Cardiac muscle cell (in vitro differentiated cells and primary cell): Measurements from ENCODE around the gene CBY1. TPM values are rescaled to one million over a fixed set of nuclear protein-coding genes. Genes with fewer than 3 reads are reported as not detected.
"Not testable (repeated sequence)": the region's sequence is repeated elsewhere in the genome, so short reads cannot be mapped to it uniquely, and the experiment has no call there.

Source experiments
- DNase-seq, 2 donors: peaks; one replicate each; pipeline versions ENCODE4 v3.0.0 to v3.0.0-alpha.2; 2010 to 2017; ENCODE audit warnings: low read depth in 1 of 2, low spot score in 1 of 2
- H3K27ac ChIP-seq: fragments of 200-600 bp; sonication (generic); 2 replicates; pipeline ENCODE4 v1.5.1; 2016
- H3K27me3 ChIP-seq: fragments of 200-600 bp; sonication (generic); 2 replicates; pipeline ENCODE4 v1.6.0; 2016; ENCODE audit warnings: control low read depth
- H3K36me3 ChIP-seq: fragments of 200-600 bp; sonication (generic); 2 replicates; pipeline ENCODE4 v1.5.1; 2016; ENCODE audit warnings: control low read depth
- H3K4me1 ChIP-seq: fragments of 200-600 bp; sonication (generic); 2 replicates; pipeline ENCODE4 v1.8.1; 2017; ENCODE audit warnings: low read depth, mild to moderate bottlenecking, mixed run types
- H3K4me3 ChIP-seq: fragments of 200-600 bp; sonication (generic); 2 replicates; pipeline ENCODE4 v1.5.1; 2016; ENCODE audit warnings: mild to moderate bottlenecking
- H3K9me3 ChIP-seq: fragments of 200-600 bp; sonication (generic); 2 replicates; pipeline ENCODE4 v1.5.1; 2017; ENCODE audit warnings: low read depth, mild to moderate bottlenecking, control low read depth
- CTCF ChIP-seq: IDR thresholded peaks from 2 replicates; pipeline ENCODE4 v1.5.1; 2012; ENCODE audit warnings: low read depth, mild to moderate bottlenecking, low read length
- polyA plus RNA-seq: library from polyadenylated mRNA; unstranded; fragments of >200 nt; fragmentation: Nextera tagmentation; extraction: Ambion mirVana; gene quantifications from 2 replicates; pipeline ENCODE4 v1.2.1, GENCODE V29; 2016
- total RNA-seq: library from RNA; depleted of rRNA; stranded (reverse); fragments of >200 nt; gene quantifications from 2 replicates; pipeline ENCODE4 v1.2.3, GENCODE V29; 2016

Gene CBY1
- total and polyA plus RNA-seq, 2 experiments from 2014 or later, result 25.9 to 84.6 TPM

- TF ChIP-seq CTCF, result no peak
- Histone ChIP-seq H3K27ac (peak overlapping the region; percentile 68), H3K36me3 (no peaks in the 10 kb centered on the region), H3K27me3 (no peaks in the 10 kb centered on the region), H3K4me1 (peaks cover 7% of the 10 kb centered on the region), H3K9me3 (no peaks in the 10 kb centered on the region), H3K4me3 (no peak overlapping the region)
- peak; percentile 30 to 52 for DNase-seq
Observed at GRCh38 chr22:38638728-38639127, 17.7 kb upstream of the CBY1 start.

GRCh38 chr22:38641476-38642040, 14.9 kb upstream of the CBY1 start:
- no peak overlapping the region for H3K4me3 ChIP-seq
- no peaks in the 10 kb centered on the region for H3K27me3 ChIP-seq
- H3K9me3 ChIP-seq, result no peaks in the 10 kb centered on the region
- DNase-seq, result no peak
- no peak for TF ChIP-seq CTCF
- H3K4me1 ChIP-seq, result peaks cover 7% of the 10 kb centered on the region
- H3K27ac ChIP-seq, result no peak overlapping the region
- no peaks in the 10 kb centered on the region for H3K36me3 ChIP-seq

- not testable (repeated sequence) for H3K27ac ChIP-seq
Observed at GRCh38 chr22:38644245-38644644, 12.2 kb upstream of the CBY1 start.

GRCh38 chr22:38645430-38645829, 11.0 kb upstream of the CBY1 start:
- no peak for DNase-seq
- Histone ChIP-seq H3K9me3 (no peaks in the 10 kb centered on the region), H3K27ac (no peak overlapping the region), H3K27me3 (no peaks in the 10 kb centered on the region), H3K4me3 (no peak overlapping the region), H3K4me1 (no peaks in the 10 kb centered on the region), H3K36me3 (no peaks in the 10 kb centered on the region)
- no peak for TF ChIP-seq CTCF

More at GRCh38 chr22:38644245-38644644, 12.2 kb upstream of the CBY1 start:
- not testable (repeated sequence) for H3K4me1 ChIP-seq, H3K36me3 ChIP-seq, H3K27me3 ChIP-seq, DNase-seq, H3K9me3 ChIP-seq, H3K4me3 ChIP-seq

- no peak for DNase-seq
- no peaks in the 10 kb centered on the region for H3K36me3 ChIP-seq
- no peaks in the 10 kb centered on the region for H3K9me3 ChIP-seq
- no peak overlapping the region for H3K27ac ChIP-seq
- H3K27me3 ChIP-seq, result no peaks in the 10 kb centered on the region
- no peak for TF ChIP-seq CTCF
- no peak overlapping the region for H3K4me3 ChIP-seq
- no peaks in the 10 kb centered on the region for H3K4me1 ChIP-seq
Observed at GRCh38 chr22:38649841-38650522, 6.5 kb upstream of the CBY1 start.

- H3K27ac ChIP-seq, result no peak overlapping the region
- TF ChIP-seq CTCF, result no peak
- H3K9me3 ChIP-seq, result no peaks in the 10 kb centered on the region
- H3K27me3 ChIP-seq, result no peaks in the 10 kb centered on the region
- no peaks in the 10 kb centered on the region for H3K36me3 ChIP-seq
- no peak for DNase-seq
- no peak overlapping the region for H3K4me3 ChIP-seq
- peaks cover 10% of the 10 kb centered on the region for H3K4me1 ChIP-seq
Observed at GRCh38 chr22:38652859-38653258, 3.6 kb upstream of the CBY1 start.
